GM12878 (cell line): ENCODE data around the gene TMEM50A.
A peak's percentile ranks its signal among the peaks of the same experiment; 100 is the strongest.
"Not testable (repeated sequence)": the region's sequence is repeated elsewhere in the genome, so short reads cannot be mapped to it uniquely, and the experiment has no call there.

Experiments used
- ATF7 ChIP-seq: fragments of 450-650 bp; IDR thresholded peaks from 2 replicates; pipeline ENCODE4 v1.6.1; 2016; ENCODE audit warnings: low read depth, mild to moderate bottlenecking
- CTCF ChIP-seq, 3 experiments: IDR thresholded peaks in 2 of 3; conservative IDR thresholded peaks in 1 of 3; 2 replicates each; pipeline ENCODE4 v1.5.1; 2011; ENCODE audit warnings: low read depth in 3 of 3, low read length in 3 of 3, mild to moderate bottlenecking in 3 of 3, control low read depth in 2 of 3, moderate library complexity in 2 of 3, inconsistent platforms in 1 of 3, mixed read lengths in 1 of 3; ENCODE audit not compliant: control insufficient read depth in 2 of 3, insufficient read depth in 1 of 3; ENCODE audit errors: extremely low read depth in 1 of 3
- MXI1 ChIP-seq: fragments of 150-350 bp; IDR thresholded peaks from 2 replicates; pipeline ENCODE4 v1.6.1; 2011; ENCODE audit warnings: low read depth, mild to moderate bottlenecking, inconsistent platforms, low read length, improper control_type of control experiment
- NFXL1 ChIP-seq: fragments of 450-650 bp; IDR thresholded peaks from 2 replicates; pipeline ENCODE4 v1.6.1; 2017; ENCODE audit warnings: antibody characterized with exemption, mild to moderate bottlenecking, borderline replicate concordance
- NFYA ChIP-seq: IDR thresholded peaks from 2 replicates; pipeline ENCODE4 v1.6.1; 2011; ENCODE audit warnings: low read depth, mild to moderate bottlenecking, low read length, improper control_type of control experiment, borderline replicate concordance
- NFYB ChIP-seq: IDR thresholded peaks from 2 replicates; pipeline ENCODE4 v1.6.1; 2011; ENCODE audit warnings: low read depth, mild to moderate bottlenecking, low read length, improper control_type of control experiment, moderate library complexity; ENCODE audit not compliant: insufficient read depth
- NRF1 ChIP-seq: conservative IDR thresholded peaks from 2 replicates; pipeline ENCODE4 v1.6.1; 2011; ENCODE audit warnings: mild to moderate bottlenecking, low read depth, low read length, improper control_type of control experiment
- POLR2A ChIP-seq: IDR thresholded peaks from 2 replicates; pipeline ENCODE4 v1.6.1; 2011; ENCODE audit warnings: low read depth, mild to moderate bottlenecking, low read length
- REST ChIP-seq: IDR thresholded peaks from 2 replicates; pipeline ENCODE4 v1.6.1; 2012; ENCODE audit warnings: mild to moderate bottlenecking, low read depth, low read length
- TAF1 ChIP-seq: IDR thresholded peaks from 2 replicates; pipeline ENCODE4 v1.6.1; 2011; ENCODE audit warnings: mild to moderate bottlenecking, low read depth, low read length, borderline replicate concordance
- ZBTB11 ChIP-seq: fragments of 450-650 bp; formaldehyde crosslinking; IDR thresholded peaks from 2 replicates; pipeline ENCODE4 v1.5.0; 2022; ENCODE audit warnings: mild to moderate bottlenecking, missing genetic modification characterization

- TF ChIP-seq NFXL1; REST; MXI1; NFYA; NRF1; ZBTB11 (CRISPR knock-in tag); ATF7; TAF1; NFYB; CTCF (IDR thresholded peaks at IDR 0.05 in 2 of 3, conservative IDR thresholded peaks at IDR 0.05 in 1 of 3; ENCODE audit: control insufficient read depth in 2 of 3, extremely low read depth in 1 of 3, insufficient read depth in 1 of 3, low read depth in 3 of 3, low read length in 3 of 3): not testable (repeated sequence)
- peak; percentile 32; the same call in 1 of the 2 replicates for TF ChIP-seq POLR2A
Observed at GRCh38 chr1:25336922-25337354, 1.2 kb upstream of the TMEM50A start.
